Mucosa of descending colon (tissue), 3 donors: ENCODE results near the gene FLYWCH1. TPM values are rescaled to one million over a fixed set of nuclear protein-coding genes. Genes with fewer than 3 reads are reported as not detected.

ENCODE experiments used
- ATAC-seq: fragments of 200-7000 bp; cut with Tn5 transposase; one replicate; pipeline ENCODE4 v1.9.1; 2020; ENCODE audit warnings: mild to moderate bottlenecking, moderate library complexity
- DNase-seq, 3 donors: peaks; one replicate each; pipeline ENCODE4 v3.0.0-alpha.2; 2020
- H3K36me3 ChIP-seq: fragments of 200-600 bp; one replicate; pipeline ENCODE4 v1.8.0; 2021; ENCODE audit warnings: low read depth, mild to moderate bottlenecking
- H3K4me1 ChIP-seq: fragments of 200-600 bp; one replicate; pipeline ENCODE4 v1.8.0; 2021; ENCODE audit warnings: low read depth, mild to moderate bottlenecking
- H3K4me3 ChIP-seq: fragments of 200-600 bp; one replicate; pipeline ENCODE4 v1.8.0; 2021; ENCODE audit warnings: mild to moderate bottlenecking
- H3K9me3 ChIP-seq: fragments of 200-600 bp; one replicate; pipeline ENCODE4 v1.8.0; 2021; ENCODE audit warnings: mild to moderate bottlenecking
- CTCF ChIP-seq: fragments of 200-600 bp; IDR thresholded peaks from one replicate; pipeline ENCODE4 v1.8.0; 2022; ENCODE audit warnings: antibody characterized with exemption, mild to moderate bottlenecking
- intact Hi-C, 2 donors: fragments of 100-400 bp; cut with DNase I in 1 of 2; cut with micrococcal nuclease in 1 of 2; formaldehyde crosslinking; loops; one replicate each; pipeline versions ENCODE4 v1.11.0 to v1.11.1; 2022; cut with DNase I, micrococcal nuclease
- total RNA-seq, 3 donors: library from RNA; stranded (reverse); fragmentation: NEBNext Ultra II Directional in 2 of 3; extraction: Animal tissue kit (Norgen Biotek cat#: 25700) in 2 of 3; gene quantifications; one replicate each; pipeline versions ENCODE4 v1.2.1 to v1.2.4, GENCODE V29; 2021 to 2023
- donor health status: DM: no; HTN: no; CAD: no; lungs with moderate emphysema.
- donor health status: DM: no; HTN: no; CAD: no.
- donor health status: DM: no; HTN: yes; CAD: no.

Gene FLYWCH1
- total RNA-seq, 3 donors from 2014 or later = 26.6 to 46.0 (median 34.3) TPM

DNA sequence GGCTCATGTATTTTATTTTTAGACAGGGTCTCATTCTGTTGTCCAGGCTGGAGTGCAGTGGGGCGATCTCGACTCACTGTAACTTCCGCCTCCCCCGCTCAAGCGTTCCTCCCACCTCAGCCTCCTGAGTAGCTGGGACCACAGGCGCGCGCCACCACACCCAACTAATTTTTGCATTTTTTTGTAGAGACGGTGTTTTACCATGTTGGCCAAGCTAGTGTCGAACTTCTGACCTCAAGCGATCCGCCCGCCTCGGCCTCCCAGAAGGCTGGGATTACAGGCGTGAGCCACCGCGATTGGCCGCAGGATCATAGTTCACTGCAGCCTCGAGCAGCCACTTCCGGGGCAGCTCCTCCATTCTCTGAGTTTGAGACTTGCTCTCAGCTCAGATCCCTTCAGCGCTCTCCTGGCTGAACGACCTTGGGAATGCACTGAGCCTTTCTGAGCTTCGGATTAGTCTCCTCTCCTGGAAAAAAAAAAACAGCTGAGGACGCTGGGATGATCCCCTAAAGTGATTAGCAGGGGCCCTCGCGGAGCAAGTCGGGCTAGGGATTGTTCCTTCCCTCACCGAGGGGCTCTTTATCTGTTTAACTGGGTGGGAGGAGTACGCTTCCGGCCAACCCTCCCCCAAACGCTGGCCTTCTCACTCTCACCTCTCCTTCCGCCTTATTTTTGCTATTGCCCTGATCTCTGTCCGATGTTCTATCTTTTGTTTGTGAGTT, 69.6 kb downstream of the FLYWCH1 start:
- Histone ChIP-seq H3K9me3 (no peaks in the 10 kb centered on the region), H3K4me3 (no peak overlapping the region), H3K36me3 (no peaks in the 10 kb centered on the region), H3K4me1 (peaks cover 26% of the 10 kb centered on the region)
- DNase-seq (peak in 1 of 3 donors; percentile 62), ATAC-seq (no peak)
- intact Hi-C loops = no loop called here
- TF ChIP-seq CTCF = no peak

DNA sequence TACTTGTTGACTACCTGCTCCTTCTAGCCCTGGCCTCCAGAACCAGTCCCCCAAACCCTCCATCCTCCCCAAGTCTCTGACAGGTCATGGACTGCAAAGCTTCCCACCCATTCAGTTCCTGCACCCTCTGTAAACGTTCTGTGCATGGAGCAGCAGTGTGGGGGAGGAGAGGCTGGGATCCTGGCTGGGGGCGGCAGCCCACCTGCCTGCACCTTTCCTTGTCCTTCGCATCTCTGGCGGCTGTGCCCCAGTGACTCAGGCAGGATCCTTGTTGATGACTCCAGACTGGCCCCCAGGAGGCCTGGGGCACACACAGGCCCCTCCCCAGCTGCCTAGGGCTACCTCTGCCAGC, 70.1 kb downstream of the FLYWCH1 start:
- ATAC-seq = no peak
- TF ChIP-seq CTCF = no peak
- intact Hi-C loops = no loop called here
- H3K36me3 ChIP-seq = no peaks in the 10 kb centered on the region
- H3K9me3 ChIP-seq = no peaks in the 10 kb centered on the region
- DNase-seq = no peak
- peaks cover 26% of the 10 kb centered on the region for H3K4me1 ChIP-seq
- no peak overlapping the region for H3K4me3 ChIP-seq

- peaks cover 26% of the 10 kb centered on the region for H3K4me1 ChIP-seq
- no peak for TF ChIP-seq CTCF
- intact Hi-C loops = no loop called here
- no peak for ATAC-seq
- no peaks in the 10 kb centered on the region for H3K9me3 ChIP-seq
- no peak overlapping the region for H3K4me3 ChIP-seq
- DNase-seq = no peak
- no peaks in the 10 kb centered on the region for H3K36me3 ChIP-seq
Observed at GRCh38 chr16:2982402-2982801, 70.7 kb downstream of the FLYWCH1 start.

GRCh38 chr16:2983706-2984136, 72.0 kb downstream of the FLYWCH1 start:
- TF ChIP-seq CTCF = peak; percentile 94
- no peaks in the 10 kb centered on the region for H3K36me3 ChIP-seq
- no peak overlapping the region for H3K4me3 ChIP-seq
- DNase-seq = peak; percentile 86 to 92 (median 86)
- intact Hi-C loops = no loop called here
- H3K9me3 ChIP-seq = no peaks in the 10 kb centered on the region
- peak; percentile 78 for ATAC-seq
- peaks cover 23% of the 10 kb centered on the region for H3K4me1 ChIP-seq

DNA sequence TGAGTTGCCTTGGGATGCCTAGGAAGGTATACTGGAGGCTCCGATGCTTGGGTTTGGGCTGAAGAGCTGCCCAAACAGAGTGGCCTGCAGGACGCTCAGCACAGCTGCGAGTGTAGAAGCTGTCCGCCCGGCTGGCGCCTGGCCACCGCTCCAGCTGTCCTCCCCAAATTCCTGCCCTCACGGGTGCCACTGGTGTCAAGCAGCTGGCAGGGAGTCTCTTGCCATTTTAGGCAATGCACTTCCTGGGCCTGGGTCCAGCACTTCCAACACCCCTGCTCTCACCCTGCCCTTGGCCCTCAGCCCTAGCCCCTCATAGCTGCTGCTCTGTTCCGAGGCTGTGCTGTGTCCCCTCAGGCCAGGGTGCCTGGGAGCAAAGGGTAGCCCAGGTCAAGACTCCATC, 73.7 kb downstream of the FLYWCH1 start:
- H3K36me3 ChIP-seq = no peaks in the 10 kb centered on the region
- DNase-seq = no peak
- H3K4me1 ChIP-seq = peaks cover 14% of the 10 kb centered on the region
- no peak overlapping the region for H3K4me3 ChIP-seq
- ATAC-seq = no peak
- intact Hi-C loops = no loop called here
- H3K9me3 ChIP-seq = no peaks in the 10 kb centered on the region
- TF ChIP-seq CTCF = no peak
